T-helper 22 cell (primary cell): ENCODE measurements around the gene RNF151.
"Not testable (repeated sequence)": the region's sequence is repeated elsewhere in the genome, so short reads cannot be mapped to it uniquely, and the experiment has no call there.

ENCODE experiments used
- DNase-seq: peaks from one replicate; pipeline ENCODE4 v3.0.0-alpha.2; 2020; ENCODE audit warnings: low read depth

RNF151 gene

DNA sequence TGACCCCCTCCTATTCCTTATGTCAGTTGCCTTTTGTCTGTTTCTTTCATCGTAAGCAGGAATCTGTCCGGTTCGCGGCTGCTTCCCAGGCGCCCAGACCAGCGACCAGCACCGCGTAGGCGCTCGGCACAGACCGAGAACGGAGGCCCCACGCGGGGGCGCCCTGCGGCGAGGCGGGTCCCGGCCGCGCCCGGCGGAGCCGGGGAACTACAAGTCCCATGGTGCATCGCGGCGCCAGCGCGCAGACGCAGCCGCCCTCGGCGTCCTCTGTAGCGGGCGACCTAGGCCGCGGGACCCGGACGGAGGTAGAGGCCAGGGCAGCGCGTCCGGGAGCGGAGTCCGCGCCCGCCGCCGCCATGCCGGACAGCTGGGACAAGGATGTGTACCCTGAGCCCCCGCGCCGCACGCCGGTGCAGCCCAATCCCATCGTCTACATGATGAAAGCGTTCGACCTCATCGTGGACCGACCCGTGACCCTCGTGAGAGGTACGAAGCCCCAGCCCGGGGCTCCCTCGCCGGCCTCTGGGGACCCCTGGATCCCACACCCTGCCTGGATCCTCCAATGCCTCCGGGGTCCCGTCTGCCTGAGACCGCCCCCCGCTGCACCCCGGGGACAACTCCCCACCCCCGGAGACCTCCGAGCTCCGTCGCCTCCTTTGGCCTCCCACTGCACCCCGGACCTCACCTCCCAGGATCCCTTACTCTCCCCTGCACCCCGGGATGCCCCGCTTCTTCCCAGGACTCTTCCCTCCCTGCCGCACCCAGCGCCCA, 7.2 kb upstream of the RNF151 start, which contains the start of gene NDUFB10:
Gene NDUFB10 (plus strand): TSS at position 270 of the 771 bp plus-strand sequence. CDS start 87 bp downstream, at position 357.
- DNase-seq, result peak; percentile 79

DNA sequence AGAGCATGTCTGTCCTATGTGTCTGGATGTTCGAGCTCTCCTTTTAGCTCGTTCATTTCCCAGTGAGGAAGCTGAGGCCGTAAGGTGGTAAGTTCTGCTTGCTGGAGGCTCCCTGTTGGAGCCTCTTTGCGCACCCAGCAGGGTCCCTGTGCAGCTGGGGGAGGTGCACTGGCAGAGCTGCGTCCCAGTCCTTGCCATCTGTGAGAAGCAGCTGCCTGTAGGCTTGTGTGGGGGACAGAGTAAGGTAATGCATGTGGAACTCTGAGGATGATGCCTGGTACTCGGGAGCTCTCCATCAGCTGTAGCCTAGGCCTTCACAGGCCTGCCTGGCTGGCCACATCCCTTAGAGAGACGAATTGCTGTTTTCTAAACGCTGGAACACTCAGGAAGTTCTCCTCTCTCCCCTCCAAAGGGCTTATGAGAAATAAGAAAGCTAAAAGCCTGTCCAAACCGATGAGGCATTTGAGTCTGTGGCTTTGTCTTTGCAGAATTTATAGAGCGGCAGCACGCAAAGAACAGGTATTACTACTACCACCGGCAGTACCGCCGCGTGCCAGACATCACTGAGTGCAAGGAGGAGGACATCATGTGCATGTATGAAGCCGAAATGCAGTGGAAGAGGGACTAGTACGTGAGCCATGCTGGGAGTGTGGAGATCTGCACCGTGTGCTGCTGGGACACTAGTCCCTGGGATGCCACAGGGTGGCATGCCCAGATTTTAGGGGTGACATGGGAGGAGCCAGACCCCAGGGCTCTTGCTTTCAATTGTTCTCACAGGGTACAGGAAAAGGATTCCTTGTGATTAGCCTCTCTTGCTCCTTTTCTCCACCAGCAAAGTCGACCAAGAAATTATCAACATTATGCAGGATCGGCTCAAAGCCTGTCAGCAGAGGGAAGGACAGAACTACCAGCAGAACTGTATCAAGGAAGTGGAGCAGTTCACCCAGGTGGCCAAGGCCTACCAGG, 5.7 kb upstream of the RNF151 start:
- DNase-seq, result no peak

DNA sequence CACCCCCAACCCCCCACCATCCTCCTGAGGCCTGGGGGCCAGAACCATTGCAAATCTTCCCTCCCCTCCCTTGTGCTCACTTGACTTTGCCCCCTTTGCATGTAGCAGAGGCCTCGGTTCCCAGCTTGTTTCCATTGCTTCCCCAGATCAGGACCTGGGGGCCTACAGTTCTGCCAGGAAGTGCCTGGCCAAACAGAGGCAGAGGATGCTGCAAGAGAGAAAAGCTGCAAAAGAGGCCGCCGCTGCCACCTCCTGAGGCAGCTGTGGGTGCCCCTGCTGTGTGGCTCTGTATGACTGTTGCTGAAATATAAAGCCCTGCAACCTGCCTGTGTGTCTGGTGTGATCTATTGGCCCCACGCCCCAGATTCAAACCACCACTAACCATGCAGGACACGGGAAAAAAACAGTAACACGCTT, 5.0 kb upstream of the RNF151 start:
- no peak for DNase-seq

DNA sequence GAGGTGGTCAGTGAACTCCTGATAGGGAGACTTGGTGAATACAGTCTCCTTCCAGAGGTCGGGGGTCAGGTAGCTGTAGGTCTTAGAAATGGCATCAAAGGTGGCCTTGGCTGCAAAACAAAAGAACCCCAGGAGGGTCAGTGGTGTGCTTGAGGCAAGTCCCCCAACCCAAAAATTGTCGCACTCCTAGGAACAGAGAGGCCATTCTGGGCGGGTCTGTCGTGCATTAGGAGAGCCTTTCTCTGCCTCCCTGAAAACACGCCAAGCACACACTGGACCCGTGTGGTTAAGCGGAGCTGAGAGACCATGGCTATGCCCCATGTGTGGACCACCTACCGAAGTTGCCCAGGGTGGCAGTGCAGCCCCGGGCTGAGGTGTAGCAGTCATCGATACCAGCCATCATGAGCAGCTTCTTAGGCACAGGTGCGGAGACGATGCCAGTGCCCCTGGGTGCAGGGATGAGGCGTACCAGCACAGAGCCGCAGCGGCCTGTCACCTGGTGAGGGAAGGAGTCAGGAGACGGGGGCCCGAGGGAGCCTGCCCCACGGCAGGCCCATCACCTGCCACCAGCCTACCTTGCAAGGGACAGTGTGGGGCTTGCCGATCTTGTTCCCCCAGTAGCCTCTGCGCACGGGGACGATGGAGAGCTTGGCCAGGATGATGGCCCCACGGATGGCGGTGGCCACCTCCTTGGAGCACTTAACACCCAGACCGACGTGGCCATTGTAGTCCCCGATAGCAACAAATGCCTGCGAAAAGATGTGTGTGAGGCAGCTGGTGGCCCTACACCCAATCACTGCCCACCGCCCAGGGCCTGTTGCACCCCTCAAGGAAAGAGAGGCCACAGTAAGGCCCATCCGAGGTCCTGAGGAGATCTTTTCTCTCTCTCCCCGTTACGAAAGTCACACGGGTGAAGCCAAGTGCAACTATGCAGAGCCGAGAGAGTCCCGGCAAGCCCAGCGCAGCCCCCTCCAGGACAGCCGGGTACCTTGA, 4.2 kb upstream of the RNF151 start:
- DNase-seq, result not testable (repeated sequence)

DNA sequence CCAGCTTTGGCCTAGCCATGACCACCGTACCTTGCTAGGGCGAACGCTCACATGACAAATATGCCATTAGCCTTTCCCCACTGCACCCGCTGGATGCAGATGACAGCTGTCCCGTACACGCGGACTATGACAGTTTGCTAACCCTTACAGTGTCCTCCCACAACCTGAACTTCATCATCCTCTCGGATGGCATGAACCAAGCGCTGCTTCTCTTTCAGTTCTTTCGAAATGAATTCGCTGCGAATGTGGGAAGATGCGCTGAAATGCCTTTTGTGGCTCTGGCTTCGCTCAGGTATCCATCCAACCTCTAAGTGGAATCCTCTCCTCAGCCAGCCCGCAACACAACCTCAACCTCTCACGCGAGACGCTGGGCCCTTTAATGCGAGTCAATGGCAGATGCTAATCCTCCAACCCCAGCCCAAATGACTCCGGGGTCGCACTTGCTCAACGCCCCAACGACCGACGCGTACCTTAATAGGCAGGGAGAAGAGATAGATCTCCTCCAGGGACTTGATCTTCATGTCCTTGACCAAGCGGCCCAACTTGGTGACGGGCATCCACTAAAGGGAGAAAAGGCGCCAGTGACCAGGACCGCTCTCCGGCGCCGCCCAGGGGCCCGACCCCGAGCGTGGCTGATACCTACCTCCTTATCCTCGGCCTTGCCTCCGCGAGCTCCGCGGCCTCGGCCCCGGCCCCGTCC, 2.7 kb upstream of the RNF151 start:
- no peak for DNase-seq

DNA sequence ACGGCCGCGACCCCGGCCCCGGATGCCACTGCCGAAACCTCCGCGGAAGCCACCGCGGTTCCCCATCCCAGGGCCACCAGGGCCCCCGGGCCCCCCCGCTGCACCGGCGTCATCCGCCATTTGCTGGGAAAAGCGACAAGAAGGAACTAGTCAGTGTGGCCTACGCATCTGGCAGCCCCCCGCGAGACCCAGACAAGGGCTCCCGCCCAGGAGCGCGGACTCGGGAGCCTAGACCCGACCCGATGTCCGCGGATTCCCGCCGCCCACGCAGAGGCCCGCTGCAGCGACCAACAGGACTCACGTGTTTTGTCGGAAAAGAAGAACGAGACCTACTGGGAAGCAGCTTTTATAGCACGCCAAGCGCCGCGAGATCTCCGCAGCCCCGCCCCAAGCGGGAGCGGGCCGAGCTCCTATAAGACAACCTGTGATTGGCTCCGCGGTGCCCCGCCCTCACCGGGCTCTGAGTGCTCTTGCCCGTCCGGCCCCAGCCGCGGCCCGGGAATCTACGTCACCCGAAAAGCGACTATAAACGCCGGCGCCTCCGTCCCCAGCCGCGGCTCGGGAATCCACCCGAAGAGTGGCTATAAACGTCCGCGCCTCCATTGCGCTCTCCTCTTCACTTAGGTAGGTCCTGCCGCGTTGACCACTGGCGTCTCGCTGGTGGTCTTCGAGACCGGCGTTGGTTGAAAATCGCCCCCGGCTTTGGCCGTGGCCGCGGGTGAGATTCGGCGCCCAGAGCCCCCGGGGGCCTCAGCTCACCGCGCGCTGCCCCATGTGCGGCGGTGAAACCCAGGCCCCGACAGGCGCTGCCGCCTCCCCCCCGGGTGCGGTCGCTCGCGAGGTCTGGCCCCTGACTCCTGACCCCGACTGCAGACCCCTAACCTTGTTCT, 1.9 kb upstream of the RNF151 start, which contains the start of gene RPS2:
Gene RPS2 (minus strand): TSS at position 321 of the 890 bp plus-strand sequence. CDS start 201 bp downstream, at position 120.
- peak; percentile 100 for DNase-seq

DNA sequence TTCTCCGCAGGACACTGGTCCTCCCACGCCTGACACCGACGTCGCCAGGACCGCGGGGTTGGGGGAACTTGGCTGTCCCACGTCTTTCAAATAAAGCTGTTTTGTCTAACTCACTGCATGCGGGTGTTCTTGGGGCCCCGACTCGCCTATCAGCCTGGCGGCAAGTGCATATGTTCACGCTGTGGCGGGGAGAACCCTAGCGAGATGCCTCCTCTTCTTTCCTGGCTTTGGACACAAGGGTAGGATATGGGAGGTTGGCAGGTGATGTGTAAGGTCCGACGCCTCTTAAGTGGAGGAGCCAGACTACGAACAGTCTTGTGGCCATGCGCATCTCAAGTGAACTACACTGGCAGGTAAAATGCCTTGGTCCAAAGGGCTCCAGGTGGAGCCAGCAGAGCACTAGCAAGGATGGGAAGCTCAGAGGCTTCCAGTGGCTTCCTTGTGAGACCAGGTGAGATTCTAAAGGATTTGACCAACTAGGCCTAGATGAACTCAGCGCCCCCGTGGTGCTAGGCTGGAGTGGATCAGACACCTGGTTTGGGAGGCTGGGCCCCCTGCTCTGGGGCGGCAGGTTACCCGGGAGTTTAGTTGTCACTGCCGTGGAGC, 1.2 kb upstream of the RNF151 start:
- no peak for DNase-seq

DNA sequence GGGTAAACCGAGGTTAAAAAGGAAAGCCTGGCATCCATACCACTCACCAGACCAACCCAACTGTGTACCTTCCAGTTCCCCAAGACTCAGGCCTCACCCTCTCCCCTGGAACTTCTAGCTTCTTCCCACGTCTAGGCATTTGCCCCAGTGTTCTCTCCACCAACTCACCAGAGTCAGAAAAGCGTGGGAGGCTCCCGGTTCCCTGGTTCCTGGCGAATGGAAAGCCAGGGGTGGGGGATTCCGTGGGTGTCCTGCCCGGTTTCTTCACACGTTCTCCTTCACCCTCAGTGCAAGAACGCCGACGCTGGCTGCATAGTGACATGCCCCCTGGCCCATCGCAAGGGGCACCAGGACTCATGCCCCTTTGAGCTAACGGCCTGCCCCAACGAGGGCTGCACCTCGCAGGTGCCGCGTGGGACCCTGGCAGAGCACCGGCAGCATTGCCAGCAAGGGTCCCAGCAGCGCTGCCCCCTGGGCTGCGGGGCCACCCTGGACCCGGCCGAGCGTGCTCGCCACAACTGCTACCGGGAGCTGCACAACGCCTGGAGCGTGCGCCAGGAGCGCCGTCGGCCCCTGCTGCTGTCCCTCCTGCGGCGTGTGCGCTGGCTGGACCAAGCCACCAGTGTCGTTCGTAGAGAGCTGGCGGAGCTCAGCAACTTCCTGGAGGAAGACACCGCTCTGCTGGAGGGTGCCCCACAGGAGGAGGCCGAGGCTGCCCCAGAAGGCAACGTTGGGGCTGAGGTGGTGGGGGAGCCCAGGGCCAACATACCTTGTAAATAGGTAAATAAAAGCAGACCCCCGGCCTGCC, 1.7 kb downstream of the RNF151 start:
- DNase-seq, result no peak

DNA sequence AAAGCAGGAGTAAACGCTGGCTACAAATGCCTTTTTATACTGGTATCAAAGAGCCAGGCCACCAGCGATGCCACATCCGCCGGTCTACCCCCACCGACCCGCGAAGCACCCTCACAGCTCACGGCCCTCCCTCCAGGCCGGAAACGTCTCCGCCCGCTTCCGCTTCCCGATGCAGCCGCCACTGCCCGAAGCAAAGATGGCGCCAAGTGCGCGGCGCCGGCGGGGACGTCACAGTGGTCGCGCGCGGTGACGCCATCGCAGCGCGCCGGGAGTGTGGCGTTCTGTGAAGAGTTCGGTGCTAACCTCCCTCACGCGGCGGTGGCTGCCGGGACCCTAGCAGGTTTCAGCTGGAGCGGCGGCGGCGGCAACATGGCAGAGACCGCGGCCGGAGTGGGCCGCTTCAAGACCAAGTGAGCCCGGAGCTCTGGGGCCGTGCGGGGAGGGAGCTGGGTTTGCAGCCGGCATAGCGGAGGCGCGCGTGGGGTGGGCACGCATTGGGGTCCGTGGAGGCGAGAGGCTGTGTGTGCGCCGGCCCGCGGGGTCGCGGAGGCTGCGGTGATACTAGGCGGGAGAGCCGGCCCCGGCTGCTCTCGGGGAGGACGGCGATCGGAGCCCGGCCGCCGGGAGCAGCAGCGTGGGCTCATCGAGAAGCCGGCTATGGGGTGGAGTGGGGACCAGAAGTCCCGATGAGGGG, 5.3 kb downstream of the RNF151 start, which contains the start of gene TBL3:
Gene TBL3 (plus strand): TSS at position 258 of the 694 bp plus-strand sequence. CDS start 112 bp downstream, at position 370.
- peak; percentile 95 for DNase-seq

DNA sequence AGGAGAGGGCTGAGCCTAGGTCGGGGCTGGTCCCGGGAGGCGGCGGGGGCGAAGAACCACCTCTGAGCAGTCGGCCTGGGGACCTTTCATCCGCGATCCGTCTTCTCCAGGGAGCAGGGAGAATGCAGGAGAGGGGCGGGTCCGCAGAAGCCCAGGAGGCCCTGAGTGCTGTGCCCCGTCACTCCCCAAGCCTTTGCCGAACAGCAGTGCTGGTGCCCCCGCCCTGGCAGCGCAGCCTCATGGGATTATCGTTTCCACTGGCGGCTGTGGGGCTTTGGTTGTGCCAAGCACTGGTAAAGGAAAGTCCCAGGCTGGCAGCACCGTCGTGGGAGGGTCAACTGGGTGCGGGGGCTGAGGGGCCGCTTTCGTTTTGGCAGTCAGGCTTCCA, 5.8 kb downstream of the RNF151 start:
- DNase-seq, result no peak

DNA sequence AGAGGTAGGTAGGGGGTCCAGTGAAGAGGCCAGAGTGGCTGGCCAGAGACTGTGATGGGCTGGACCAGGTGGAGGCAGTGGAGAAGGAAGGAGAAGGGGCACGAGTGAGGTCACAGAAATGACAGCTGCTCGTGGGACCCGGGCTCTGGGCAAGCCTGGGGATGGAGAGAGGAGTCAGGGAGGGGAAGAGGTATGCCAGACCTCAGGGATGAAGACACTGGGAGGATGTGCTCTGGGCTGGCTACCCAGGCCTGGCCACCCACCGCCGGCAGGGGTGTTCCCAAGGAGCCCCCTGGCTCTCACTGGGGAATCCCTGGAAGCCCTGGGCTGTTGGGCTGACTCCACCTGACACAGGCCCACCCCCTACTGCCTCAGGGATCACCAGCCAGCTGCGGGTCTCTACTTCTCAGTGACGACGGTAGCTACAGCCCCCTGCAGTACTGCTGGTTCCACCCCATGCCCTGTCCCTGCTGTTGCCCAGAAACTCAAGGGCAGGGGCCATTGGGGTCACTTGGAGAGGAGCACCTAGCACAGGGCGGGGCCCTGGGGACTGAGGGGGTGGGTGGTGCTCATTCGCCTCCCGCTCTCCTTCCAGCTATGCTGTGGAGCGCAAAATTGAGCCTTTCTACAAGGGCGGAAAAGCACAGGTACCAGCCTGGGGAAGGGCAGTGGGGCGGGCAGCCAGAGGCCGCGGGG, 7.0 kb downstream of the RNF151 start:
- no peak for DNase-seq

DNA sequence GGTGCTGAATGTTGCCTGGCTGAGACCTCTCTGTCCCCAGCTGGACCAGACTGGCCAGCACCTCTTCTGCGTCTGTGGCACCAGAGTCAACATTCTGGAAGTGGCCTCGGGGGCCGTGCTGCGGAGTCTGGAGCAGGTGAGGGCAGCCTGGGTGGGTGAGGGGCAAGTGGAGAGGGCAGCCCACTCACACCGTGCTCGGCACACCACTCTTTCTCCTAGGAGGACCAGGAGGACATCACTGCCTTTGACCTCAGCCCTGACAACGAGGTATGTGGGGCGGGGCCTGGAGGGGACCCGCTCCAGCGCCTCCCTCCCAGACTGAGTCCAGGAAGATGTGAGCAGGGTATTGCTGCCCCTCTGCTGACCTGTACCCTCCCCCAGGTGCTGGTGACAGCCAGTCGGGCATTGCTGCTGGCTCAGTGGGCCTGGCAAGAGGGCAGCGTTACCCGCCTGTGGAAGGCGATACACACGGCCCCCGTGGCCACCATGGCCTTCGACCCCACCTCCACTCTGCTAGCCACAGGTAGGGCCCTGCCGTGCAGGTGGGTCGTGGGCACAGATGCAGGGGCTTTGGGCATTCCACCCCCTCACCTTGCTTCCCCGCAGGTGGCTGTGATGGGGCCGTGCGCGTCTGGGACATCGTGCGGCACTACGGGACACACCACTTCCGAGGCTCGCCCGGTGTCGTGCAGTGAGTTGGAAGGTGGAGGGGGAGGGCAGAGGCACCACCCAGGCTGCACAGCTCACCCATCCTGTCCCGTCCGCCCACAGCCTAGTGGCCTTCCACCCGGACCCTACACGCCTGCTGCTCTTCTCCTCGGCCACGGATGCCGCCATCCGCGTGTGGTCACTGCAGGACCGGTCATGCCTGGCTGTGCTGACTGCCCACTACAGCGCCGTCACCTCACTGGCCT, 7.8 kb downstream of the RNF151 start:
- no peak for DNase-seq

DNA sequence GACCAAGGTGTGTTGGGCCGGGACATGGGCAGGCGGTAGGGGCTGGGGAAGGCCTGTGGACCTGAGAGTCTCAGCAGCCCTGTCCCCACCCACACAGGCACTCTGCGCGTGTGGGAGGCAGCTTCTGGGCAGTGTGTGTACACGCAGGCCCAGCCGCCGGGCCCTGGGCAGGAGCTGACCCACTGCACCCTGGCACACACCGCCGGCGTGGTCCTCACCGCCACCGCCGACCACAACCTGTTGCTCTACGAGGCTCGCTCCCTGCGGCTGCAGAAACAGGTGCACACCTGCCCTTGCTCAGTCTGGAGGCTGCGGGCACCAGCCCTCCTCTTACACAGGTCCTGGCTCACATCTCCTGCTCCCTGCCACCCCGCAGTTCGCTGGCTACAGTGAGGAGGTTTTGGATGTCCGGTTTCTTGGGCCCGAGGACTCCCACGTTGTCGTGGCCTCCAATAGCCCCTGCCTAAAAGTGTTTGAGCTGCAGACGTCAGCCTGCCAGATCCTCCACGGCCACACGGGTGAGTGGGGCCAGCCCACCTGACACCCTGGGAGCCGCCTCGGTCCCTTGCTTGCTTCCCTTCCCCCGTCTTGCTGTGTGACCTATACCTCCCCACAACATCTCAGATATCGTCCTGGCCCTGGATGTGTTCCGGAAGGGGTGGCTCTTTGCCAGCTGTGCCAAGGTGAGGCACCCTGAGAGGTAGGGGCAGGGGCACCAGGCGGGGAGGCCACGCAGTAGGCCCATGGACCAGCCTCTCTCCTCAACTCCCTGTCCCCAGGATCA, 9.0 kb downstream of the RNF151 start:
- no peak for DNase-seq

DNA sequence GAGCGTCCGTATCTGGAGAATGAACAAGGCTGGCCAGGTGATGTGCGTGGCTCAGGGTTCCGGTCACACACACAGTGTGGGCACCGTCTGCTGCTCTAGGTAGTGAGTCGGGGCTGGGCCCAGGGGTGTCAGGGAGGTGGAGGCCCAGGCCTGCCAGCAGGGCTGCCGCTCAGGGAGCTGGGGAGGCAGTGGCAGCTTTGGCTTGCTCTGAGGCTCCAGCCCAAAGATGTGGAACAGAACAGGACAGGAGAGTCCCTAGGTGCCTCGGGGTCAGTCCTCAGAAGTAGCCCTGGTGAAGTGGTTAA, 9.5 kb downstream of the RNF151 start:
- no peak for DNase-seq
